NCI-H2107 (cell line): ENCODE data around the gene TBX22.
"Not testable (repeated sequence)": the region's sequence is repeated elsewhere in the genome, so short reads cannot be mapped to it uniquely, and the experiment has no call there.

Experiments
- DNase-seq: peaks from one replicate; lab custom pipeline; 2025; lab: John Stamatoyannopoulos, UW

Gene TBX22

GRCh38 chrX:80014141-80014940 is at the start of gene TBX22:
TBX22 (plus strand) TSS chrX:80014753; CDS start chrX:80022270, 7,517 bp downstream.
- no peak for DNase-seq

- DNase-seq, result no peak
Measured at GRCh38 chrX:79975605-79976004, 38.9 kb upstream of the TBX22 start.

DNA sequence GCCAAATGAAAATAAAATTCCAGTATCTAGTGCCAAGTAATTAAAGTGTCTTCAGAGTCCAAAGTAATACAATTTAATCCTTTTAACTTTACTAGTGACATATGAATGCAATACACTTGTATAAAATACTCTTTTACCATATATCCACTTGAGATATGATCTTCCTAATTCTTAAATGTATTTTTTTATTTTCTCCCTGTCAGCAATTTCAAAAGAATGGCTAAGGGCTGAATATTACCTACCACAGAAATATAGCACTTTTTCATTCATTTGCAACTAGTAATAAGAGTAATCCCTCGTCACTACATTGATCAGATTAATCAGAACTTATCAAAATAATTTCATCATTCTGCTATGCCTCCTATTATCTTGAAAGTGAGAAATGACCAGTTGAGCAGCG is 10.1 kb upstream of the TBX22 start:
- DNase-seq, result no peak

DNA sequence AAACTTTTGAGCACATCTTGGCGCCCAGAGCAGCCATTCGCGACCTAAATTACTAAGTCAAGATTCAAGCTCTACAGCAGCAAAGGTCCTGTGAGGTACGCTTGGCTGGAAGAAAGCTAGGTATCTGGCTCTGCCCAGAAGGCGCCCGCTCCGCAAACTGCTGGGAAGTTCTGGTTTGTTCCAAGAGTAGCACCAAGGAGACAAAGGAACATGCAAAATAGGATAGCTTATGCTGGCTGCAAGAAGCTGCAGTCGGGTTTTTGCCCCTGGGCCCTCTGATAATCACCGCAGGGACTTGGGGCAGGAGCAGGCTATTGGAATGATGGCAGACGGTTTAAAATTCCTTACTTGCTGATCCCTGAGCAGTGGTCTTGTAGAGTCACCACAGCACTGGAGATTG is 3.0 kb upstream of the TBX22 start:
- DNase-seq, result no peak

DNA sequence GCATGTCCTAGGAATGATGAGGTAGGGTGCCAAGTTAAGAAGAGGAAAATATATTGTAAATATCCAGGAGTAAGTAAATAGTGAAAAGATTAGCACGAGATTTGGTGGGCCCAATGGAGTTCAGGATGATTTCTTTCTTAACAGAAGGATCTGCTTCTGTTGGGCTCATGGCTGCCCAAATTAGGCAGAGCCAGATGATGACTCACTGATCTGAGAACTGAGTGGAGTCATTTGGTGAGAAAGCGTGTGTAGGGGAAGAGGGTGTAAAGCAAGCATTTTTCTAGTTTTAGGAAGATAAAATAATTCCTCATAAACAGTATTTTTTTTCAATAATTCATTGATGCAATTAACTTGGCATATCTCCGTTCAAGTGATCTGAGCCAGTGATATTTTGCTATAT is 1.6 kb downstream of the TBX22 start:
- no peak for DNase-seq

DNA sequence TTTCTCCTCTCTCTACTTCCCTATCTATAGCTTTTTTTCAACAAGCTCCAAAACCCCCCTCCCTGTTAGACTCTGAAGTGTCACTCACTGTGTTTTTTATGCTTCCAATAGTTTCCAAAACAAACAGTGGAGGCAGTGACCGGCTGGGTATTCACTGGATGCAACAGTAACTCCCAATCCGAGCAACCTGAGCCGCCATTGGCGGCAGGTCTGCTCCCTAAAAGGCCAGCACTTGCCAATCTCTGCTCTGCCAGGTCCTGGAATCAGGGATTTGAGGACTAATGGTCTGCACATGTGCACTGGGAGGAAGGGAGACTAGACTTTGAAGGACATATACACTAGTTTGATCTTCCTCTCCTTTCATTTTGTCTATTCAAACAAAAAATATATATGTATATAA is 7.1 kb downstream of the TBX22 start:
- no peak for DNase-seq

DNA sequence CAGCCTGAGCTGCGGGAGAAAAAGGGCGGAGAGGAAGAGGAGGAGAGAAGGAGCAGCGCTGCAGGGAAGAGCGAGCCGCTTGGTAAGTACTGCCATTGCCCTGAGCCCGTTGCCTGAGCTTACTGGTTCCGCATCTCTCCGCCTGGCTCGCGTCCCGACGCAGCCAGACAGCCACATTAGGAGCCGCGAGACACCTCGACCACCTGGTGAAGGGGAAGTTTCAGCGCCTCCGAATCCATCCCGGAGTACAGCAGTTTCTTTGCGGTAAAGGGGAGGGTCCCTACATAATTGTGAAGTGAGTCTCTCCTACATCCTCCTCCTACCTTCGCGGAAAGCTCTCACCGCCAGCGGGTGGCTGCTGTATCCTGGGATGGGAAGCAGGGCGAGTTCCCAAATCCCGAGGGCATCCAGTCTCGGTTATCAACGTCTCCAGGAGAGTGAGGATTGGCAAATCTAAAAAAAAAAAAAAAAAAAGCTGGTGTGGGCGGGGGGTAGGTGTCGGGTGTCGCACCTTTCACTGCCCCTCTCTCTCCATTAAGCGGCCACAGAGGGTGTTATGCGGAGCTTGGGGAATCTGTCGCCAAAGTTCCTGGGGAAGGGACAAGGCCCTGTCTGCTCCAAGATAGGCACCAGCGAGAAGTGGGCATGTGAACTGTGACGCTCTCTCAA is 7.9 kb downstream of the TBX22 start:
- DNase-seq, result no peak

GRCh38 chrX:80026116-80026515 is 11.6 kb downstream of the TBX22 start:
- no peak for DNase-seq

GRCh38 chrX:80066156-80066555 is 51.6 kb downstream of the TBX22 start:
- DNase-seq, result not testable (repeated sequence)

- DNase-seq, result not testable (repeated sequence)
Measured at GRCh38 chrX:80075625-80076024, 61.1 kb downstream of the TBX22 start.
